ENCODE measurements around the gene CARD9.

GRCh38 chr9:136368190-136368589, 5.3 kb downstream of the CARD9 start:
- TF ChIP-seq CTCF (IDR thresholded peaks at IDR 0.05; ENCODE audit: low read depth, low read length, poor library complexity, severe bottlenecking) (no peak), EZH2phosphoT487 (IDR thresholded peaks at IDR 0.05; ENCODE audit: borderline replicate concordance, low read length) (no peak)

Measured in DOHH2 (cell line).